ENCODE data around the gene TEKTIP1.
"Not testable (repeated sequence)": the region's sequence is repeated elsewhere in the genome, so short reads cannot be mapped to it uniquely, and the experiment has no call there.

TEKTIP1 gene

GRCh38 chr19:3563709-3564524, 24.9 kb downstream of the TEKTIP1 start:
- H3K4me3 ChIP-seq (ENCODE audit: low read depth, low read length), result no peak overlapping the region
- DNase-seq (ENCODE audit: low read depth), result no peak
- no peak for TF ChIP-seq CTCF (IDR thresholded peaks at IDR 0.05; ENCODE audit: insufficient read depth, low read depth, low read length, missing control alignments)

DNA sequence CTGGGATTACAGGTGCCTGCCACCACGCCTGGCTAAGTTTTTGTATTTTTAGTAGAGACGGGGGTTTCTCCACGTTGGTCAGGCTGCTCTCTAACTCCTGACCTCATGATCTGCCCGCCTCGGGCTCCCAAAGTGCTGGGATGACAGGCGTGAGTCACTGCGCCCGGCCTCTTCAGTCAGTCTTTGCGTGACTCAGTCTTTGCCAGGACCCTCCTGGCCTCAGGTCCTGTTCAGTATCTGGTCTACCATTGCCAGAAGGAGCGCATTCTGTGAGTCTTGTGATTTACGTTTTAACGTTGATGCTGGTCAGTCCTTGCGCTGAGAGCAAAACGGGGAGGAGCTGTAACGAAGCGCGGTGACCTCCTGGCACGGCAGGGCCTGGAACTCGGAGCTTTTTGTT, 26.2 kb downstream of the TEKTIP1 start:
- no peak overlapping the region for H3K4me3 ChIP-seq (ENCODE audit: low read depth, low read length)
- no peak for DNase-seq (ENCODE audit: low read depth)
- no peak for TF ChIP-seq CTCF (IDR thresholded peaks at IDR 0.05; ENCODE audit: insufficient read depth, low read depth, low read length, missing control alignments)

- DNase-seq (ENCODE audit: low read depth); H3K4me3 ChIP-seq (ENCODE audit: low read depth, low read length): not testable (repeated sequence)
Observed at GRCh38 chr19:3570042-3570441, 31.1 kb downstream of the TEKTIP1 start.

GRCh38 chr19:3570606-3571011, 31.6 kb downstream of the TEKTIP1 start:
- TF ChIP-seq CTCF (IDR thresholded peaks at IDR 0.05; ENCODE audit: insufficient read depth, low read depth, low read length, missing control alignments), result no peak
- H3K4me3 ChIP-seq (ENCODE audit: low read depth, low read length), result no peak overlapping the region
- no peak for DNase-seq (ENCODE audit: low read depth)

- TF ChIP-seq CTCF (IDR thresholded peaks at IDR 0.05; ENCODE audit: insufficient read depth, low read depth, low read length, missing control alignments), result no peak
- H3K4me3 ChIP-seq (ENCODE audit: low read depth, low read length), result peak overlapping the region; percentile 56
- DNase-seq (ENCODE audit: low read depth), result peak; percentile 100
Observed at GRCh38 chr19:3572132-3572854, 33.3 kb downstream of the TEKTIP1 start.

- H3K4me3 ChIP-seq (ENCODE audit: low read depth, low read length), result peak within 1 kb of the TSS; percentile 97
Observed at GRCh38 chr19:3572855-3573161, 33.8 kb downstream of the TEKTIP1 start, which contains the start of gene HMG20B. TSS of gene HMG20B (plus strand) at chr19:3572944. CDS start at chr19:3573310, 366 bp downstream.

More at GRCh38 chr19:3572855-3573161, 33.8 kb downstream of the TEKTIP1 start, which contains the start of gene HMG20B:
- DNase-seq (ENCODE audit: low read depth), result no peak
- TF ChIP-seq CTCF (IDR thresholded peaks at IDR 0.05; ENCODE audit: insufficient read depth, low read depth, low read length, missing control alignments), result no peak
